ENCODE measurements around the gene NRL. TPM values are rescaled to one million over a fixed set of nuclear protein-coding genes. Genes with fewer than 3 reads are reported as not detected.

NRL gene
- total and polyA plus RNA-seq, 9 of the 15 experiments (the other 6 are each of a cell fraction or from before 2014, with no cell fraction given), result 0.07 to 2.7 (median 1.4) TPM; not detected in 1

DNA sequence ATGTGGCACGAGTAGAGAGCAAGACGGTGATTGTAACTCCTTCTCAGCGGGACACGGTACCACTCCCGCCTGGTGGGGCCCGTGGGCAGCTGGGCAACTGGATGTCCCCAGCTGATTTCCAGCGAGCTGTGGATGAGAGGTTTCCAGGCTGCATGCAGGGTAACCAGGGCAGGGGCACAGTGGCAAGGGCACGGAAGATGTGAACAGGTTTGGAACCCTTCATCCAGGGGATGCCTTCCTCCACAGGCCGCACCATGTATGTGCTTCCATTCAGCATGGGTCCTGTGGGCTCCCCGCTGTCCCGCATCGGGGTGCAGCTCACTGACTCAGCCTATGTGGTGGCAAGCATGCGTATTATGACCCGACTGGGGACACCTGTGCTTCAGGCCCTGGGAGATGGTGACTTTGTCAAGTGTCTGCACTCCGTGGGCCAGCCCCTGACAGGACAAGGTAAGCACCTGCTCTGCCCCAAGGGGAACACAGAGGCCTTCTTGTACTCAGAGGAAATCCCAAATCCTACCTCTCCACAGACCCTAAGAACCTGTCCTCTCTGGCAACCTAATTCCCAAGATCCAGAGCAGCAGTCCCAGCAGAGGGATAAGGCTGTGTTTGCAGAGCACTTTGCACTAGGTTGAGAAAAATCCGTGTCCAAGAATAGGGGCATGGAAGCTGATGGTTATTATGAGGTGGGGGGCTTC lies 16.4 kb downstream of the NRL start:
- TF ChIP-seq ZNF124 (CRISPR knock-in tag; IDR thresholded peaks at IDR 0.05), result no peak
- TF ChIP-seq RBFOX2 (IDR thresholded peaks at IDR 0.05; ENCODE audit: low read depth, low read length), result peak; percentile 16
- TF ChIP-seq POLR2G (IDR thresholded peaks at IDR 0.05; ENCODE audit: low read depth, low read length), result peak; percentile 55; the same call in 1 of the 2 replicates
- TF ChIP-seq ZC3H8 (IDR thresholded peaks at IDR 0.05), result no peak
- in situ Hi-C loops (cut with MboI), result no loop called here
- FAIRE-seq, result no peak
- Histone ChIP-seq H3K27ac (ENCODE audit: extremely low read depth, low read depth, low read length) (no peak overlapping the region), H3K4me1 (replicated peaks in 1 of 2; ENCODE audit: control insufficient read depth in 2 of 2, insufficient read depth in 2 of 2, low read length in 2 of 2) (peaks cover 12 to 19% of the 10 kb centered on the region in 2 experiments; a peak in 4 of 5 replicates), H2AFZ (ENCODE audit: low read depth, low read length) (no peak overlapping the region), H3K79me2 (ENCODE audit: control insufficient read depth, insufficient read depth, low read length) (peaks cover 29% of the 10 kb centered on the region), H3K9me1 (ENCODE audit: control insufficient read depth, insufficient read depth, low read length) (no peaks in the 10 kb centered on the region), H4K20me1 (replicated peaks; ENCODE audit: control insufficient read depth, insufficient read depth, low read length) (0 out of 2 replicates have a peak, but pooled peaks cover 2% of the 10 kb centered on the region), H3K9me3 (replicated peaks; ENCODE audit: control insufficient read depth, insufficient read depth, low read depth, low read length) (no peaks in the 10 kb centered on the region), H3K27me3 (ENCODE audit: control insufficient read depth in 2 of 2, insufficient read depth in 2 of 2, low read length in 2 of 2) (no peaks in the 10 kb centered on the region), H3K4me3 (no peak overlapping the region), H3K36me3 (ENCODE audit: control insufficient read depth, insufficient read depth, low read length) (peaks cover 56% of the 10 kb centered on the region; the same call in 2 of the 3 replicates), H3K4me2 (ENCODE audit: insufficient read depth, low read length) (no peak overlapping the region), H3K9ac (ENCODE audit: insufficient read depth in 1 of 2, low read depth in 2 of 2, low read length in 2 of 2) (no peak overlapping the region; a peak in 1 of 4 replicates)
- no TSS peak for BruUV-seq (replicated peaks)
- intact Hi-C loops (cut with micrococcal nuclease), result loop anchor here (10.0 kb wide), 2 partner anchors 46 to 84 kb away; partner anchors contain the start of genes EMC9, PSME2 and RNF31
- ChIA-PET POLR2A (interaction anchor here (1.0 kb wide), 2 partner anchors 10 to 16 kb away, joined by 3 to 4 read pairs; partner anchors contain the start of genes DCAF11 and NRL), CTCF (ENCODE audit: low intra/inter-chr PET ratio) (no interaction called here)
- 90% methylated on average over 9 of the region's 16 CpGs for WGBS (ENCODE audit: insufficient coverage, low coverage, missing lambda C conversion rate)
- DNase-seq (ENCODE audit: extremely low read depth in 1 of 4, low spot score in 3 of 4), result no peak
- no peak for ATAC-seq
